EH (cell line): Measurements from ENCODE around the gene BPTF.
"Not testable (repeated sequence)": the region's sequence is repeated elsewhere in the genome, so short reads cannot be mapped to it uniquely, and the experiment has no call there.

Source experiments
- DNase-seq: peaks from one replicate; pipeline ENCODE4 v3.0.0-alpha.2; 2015; ENCODE audit warnings: low read depth

BPTF gene

GRCh38 chr17:67824735-67825626 is at the start of gene BPTF:
BPTF (plus strand) TSS chr17:67825503; CDS start chr17:67825725, 222 bp downstream.
- peak; percentile 90 for DNase-seq

GRCh38 chr17:67779098-67779672 is 46.1 kb upstream of the BPTF start:
- DNase-seq, result peak; percentile 64

GRCh38 chr17:67784364-67785121 is 40.8 kb upstream of the BPTF start:
- no peak for DNase-seq

- no peak for DNase-seq
Observed at GRCh38 chr17:67785122-67785477, 40.2 kb upstream of the BPTF start.

- no peak for DNase-seq
Observed at GRCh38 chr17:67785504-67785903, 39.8 kb upstream of the BPTF start.

GRCh38 chr17:67800495-67800928 is 24.8 kb upstream of the BPTF start:
- peak; percentile 76 for DNase-seq

- DNase-seq, result no peak
Observed at GRCh38 chr17:67801626-67802175, 23.6 kb upstream of the BPTF start.

GRCh38 chr17:67810464-67810863 is 14.8 kb upstream of the BPTF start:
- no peak for DNase-seq

- not testable (repeated sequence) for DNase-seq
Observed at GRCh38 chr17:67812380-67812779, 12.9 kb upstream of the BPTF start.

- DNase-seq, result no peak
Observed at GRCh38 chr17:67813803-67814180, 11.5 kb upstream of the BPTF start.

- no peak for DNase-seq
Observed at GRCh38 chr17:67818110-67819002, 6.9 kb upstream of the BPTF start.

- DNase-seq, result no peak
Observed at GRCh38 chr17:67819722-67820121, 5.6 kb upstream of the BPTF start.

GRCh38 chr17:67821871-67822367 is 3.4 kb upstream of the BPTF start:
- no peak for DNase-seq

- peak; percentile 48 for DNase-seq
Observed at GRCh38 chr17:67825627-67826601, 611 bp downstream of the BPTF start.

- no peak for DNase-seq
Observed at GRCh38 chr17:67829331-67829730, 4.0 kb downstream of the BPTF start.

- peak; percentile 23 for DNase-seq
Observed at GRCh38 chr17:67830440-67830839, 5.1 kb downstream of the BPTF start.

- DNase-seq, result peak; percentile 36
Observed at GRCh38 chr17:67831268-67831667, 6.0 kb downstream of the BPTF start.

GRCh38 chr17:67833134-67833533 is 7.8 kb downstream of the BPTF start:
- no peak for DNase-seq

GRCh38 chr17:67833946-67834631 is 8.8 kb downstream of the BPTF start:
- DNase-seq, result no peak
